Panc1 (cell line): ENCODE results near the gene SV2C. TPM values are rescaled to one million over a fixed set of nuclear protein-coding genes. Genes with fewer than 3 reads are reported as not detected.
A peak's percentile ranks its signal among the peaks of the same experiment; 100 is the strongest.

Experiments used
- ATAC-seq: fragments of 200-7000 bp; cut with Tn5 transposase; 2 replicates; pipeline ENCODE4 v1.9.1; 2020; ENCODE audit warnings: mild to moderate bottlenecking, moderate library complexity
- BruUV-seq: library from RNA; stranded (reverse); fragments of 400-500 nt; replicated peaks from 2 replicates; lab custom pipeline; 2021; lab: Mats Ljungman, UMichigan
- CTCF ChIA-PET: fragments of 300-600 bp; sonication (Branson Sonifier 250); formaldehyde crosslinking; loops from one replicate; lab custom pipeline; 2022; ENCODE audit warnings: antibody characterized with exemption; lab: Charles Lee
- POLR2A ChIA-PET: fragments of 300-600 bp; sonication (Branson Sonifier 250); formaldehyde crosslinking; loops from one replicate; lab custom pipeline; 2022; ENCODE audit warnings: antibody characterized with exemption; lab: Charles Lee
- DNase-seq: peaks from one replicate; pipeline ENCODE4 v3.0.0-alpha.2; 2010; ENCODE audit warnings: low read depth, low spot score
- H3K27ac ChIP-seq: 2 replicates; pipeline ENCODE4 v1.5.1; 2011; ENCODE audit warnings: mild to moderate bottlenecking, low read length, inconsistent platforms
- H3K27me3 ChIP-seq: fragments of 200-500 bp; sonication (Bioruptor generic); 2 replicates; pipeline ENCODE4 v1.6.0; 2014; ENCODE audit warnings: low read length, inconsistent platforms; ENCODE audit not compliant: control insufficient read depth, insufficient read depth
- H3K36me3 ChIP-seq: fragments of 200-500 bp; sonication (Bioruptor generic); 2 replicates; pipeline ENCODE4 v1.5.1; 2014; ENCODE audit warnings: inconsistent platforms, mild to moderate bottlenecking, low read length, moderate library complexity; ENCODE audit not compliant: control insufficient read depth, insufficient read depth
- H3K4me1 ChIP-seq: 2 replicates; pipeline ENCODE4 v1.5.1; 2011; ENCODE audit warnings: inconsistent platforms, mild to moderate bottlenecking, low read length, moderate library complexity; ENCODE audit not compliant: control insufficient read depth, insufficient read depth
- H3K4me3 ChIP-seq, 2 experiments: 2 replicates each; pipeline ENCODE4 v1.5.1; 2011 to 2012; ENCODE audit warnings: low read depth in 2 of 2, low read length in 2 of 2, mild to moderate bottlenecking in 2 of 2, inconsistent platforms in 1 of 2, moderate library complexity in 1 of 2
- H3K9me3 ChIP-seq: fragments of 200-500 bp; sonication (Bioruptor generic); 2 replicates; pipeline ENCODE4 v1.5.1; 2014; ENCODE audit warnings: low read depth, mild to moderate bottlenecking, inconsistent platforms, low read length, moderate library complexity; ENCODE audit not compliant: control insufficient read depth, insufficient read depth
- POLR2AphosphoS5 ChIP-seq: IDR thresholded peaks from 2 replicates; pipeline ENCODE4 v1.6.1; 2012; ENCODE audit warnings: mild to moderate bottlenecking, low read depth, low read length, moderate library complexity
- SIN3A ChIP-seq: IDR thresholded peaks from 2 replicates; pipeline ENCODE4 v1.6.1; 2012; ENCODE audit warnings: low read depth, mild to moderate bottlenecking, low read length, moderate library complexity, borderline replicate concordance; ENCODE audit not compliant: insufficient read depth
- TCF7L2 ChIP-seq: IDR thresholded peaks from 2 replicates; pipeline ENCODE4 v1.6.1; 2011; ENCODE audit warnings: mild to moderate bottlenecking, low read depth, low read length, inconsistent platforms
- in situ Hi-C: cut with HindIII; loops from 2 replicates; pipeline ENCODE4 v1.10.0; 2016; ENCODE audit warnings: low sequenced_read_pairs, low pct_unique_long_range_greater_than_20kb
- intact Hi-C: fragments of 100-400 bp; cut with micrococcal nuclease; formaldehyde crosslinking; loops from one replicate; pipeline ENCODE4 v1.10.0; 2022; ENCODE audit not compliant: unreplicated experiment
- total RNA-seq: library from RNA; stranded (reverse); gene quantifications from one replicate; pipeline ENCODE4 v1.2.1, GENCODE V29; 2021; ENCODE audit not compliant: unreplicated experiment
- TF ChIP-seq, protein P1 (sequence below): fragments of 450-650 bp; IDR thresholded peaks from 2 replicates; pipeline ENCODE4 v1.5.1; 2017; ENCODE audit warnings: mild to moderate bottlenecking
- TF ChIP-seq, protein P2 (sequence below), 2 experiments: IDR thresholded peaks; 2 replicates each; pipeline ENCODE4 v1.6.1; 2011 to 2012; ENCODE audit warnings: low read depth in 2 of 2, control low read depth in 1 of 2, low read length in 1 of 2, mild to moderate bottlenecking in 1 of 2, moderate library complexity in 1 of 2; ENCODE audit not compliant: insufficient read depth in 1 of 2

Gene SV2C
- total RNA-seq, 1 experiment from 2014 or later, result not detected

DNA sequence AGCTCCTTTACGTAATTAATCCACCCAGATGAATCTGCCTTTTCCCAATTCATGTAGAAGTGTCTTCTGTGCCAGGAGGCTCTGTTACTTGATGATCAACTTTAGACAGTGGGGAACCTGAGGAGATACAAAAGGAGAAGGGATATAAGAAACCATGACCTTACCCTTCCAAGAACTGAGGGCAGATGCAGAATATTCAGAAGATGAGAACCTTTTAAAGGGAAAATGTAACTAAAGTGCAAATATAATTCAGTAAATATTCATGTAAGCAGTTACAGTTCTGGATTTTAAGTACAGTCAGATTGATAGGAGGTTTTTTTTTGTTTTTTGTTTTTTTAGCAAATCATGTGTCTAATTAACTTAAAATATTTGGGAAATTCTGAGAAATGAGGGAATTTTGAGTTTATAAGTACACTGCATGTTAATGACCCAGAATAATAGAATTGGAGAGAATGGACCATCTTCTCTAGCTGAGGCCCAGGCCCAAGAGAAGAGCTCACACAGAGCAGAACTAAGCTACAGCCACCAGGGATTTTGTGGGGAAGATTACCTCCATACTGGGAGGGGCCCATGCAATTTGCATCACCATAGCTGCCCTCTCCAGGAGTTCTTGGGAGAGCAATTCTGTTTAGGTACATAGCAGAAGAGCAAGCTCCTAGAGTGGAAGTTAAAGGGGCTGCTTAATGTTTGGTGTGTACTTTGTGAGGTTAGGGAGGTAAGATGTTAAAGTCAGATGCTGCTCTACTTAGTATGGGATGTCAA lies 61.5 kb downstream of the SV2C start:
- no peak for ATAC-seq

DNA sequence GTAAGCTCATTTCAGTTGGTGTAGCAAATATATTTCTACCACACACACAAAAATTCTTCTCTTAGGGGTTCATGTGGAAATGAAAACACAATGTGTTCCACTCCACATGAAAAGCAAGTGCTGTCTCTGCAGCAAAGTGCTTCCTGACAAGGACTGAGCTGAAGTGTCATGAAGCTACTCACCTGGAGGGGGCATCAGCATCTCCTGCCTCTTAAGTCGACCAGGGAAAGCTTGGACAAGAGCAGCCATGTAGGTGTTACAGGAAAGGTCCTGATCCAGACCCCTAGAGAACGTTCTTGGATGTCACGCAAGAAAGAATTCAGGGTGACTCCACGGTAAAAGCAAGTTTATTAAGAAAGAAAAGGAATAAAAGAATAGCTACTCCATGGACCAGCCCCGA lies 62.8 kb downstream of the SV2C start:
- H3K27me3 ChIP-seq, result peaks cover 7% of the 10 kb centered on the region; the same call in 1 of the 2 replicates
- no peaks in the 10 kb centered on the region for H3K9me3 ChIP-seq
- BruUV-seq, result no TSS peak
- TF ChIP-seq, protein P1, sequence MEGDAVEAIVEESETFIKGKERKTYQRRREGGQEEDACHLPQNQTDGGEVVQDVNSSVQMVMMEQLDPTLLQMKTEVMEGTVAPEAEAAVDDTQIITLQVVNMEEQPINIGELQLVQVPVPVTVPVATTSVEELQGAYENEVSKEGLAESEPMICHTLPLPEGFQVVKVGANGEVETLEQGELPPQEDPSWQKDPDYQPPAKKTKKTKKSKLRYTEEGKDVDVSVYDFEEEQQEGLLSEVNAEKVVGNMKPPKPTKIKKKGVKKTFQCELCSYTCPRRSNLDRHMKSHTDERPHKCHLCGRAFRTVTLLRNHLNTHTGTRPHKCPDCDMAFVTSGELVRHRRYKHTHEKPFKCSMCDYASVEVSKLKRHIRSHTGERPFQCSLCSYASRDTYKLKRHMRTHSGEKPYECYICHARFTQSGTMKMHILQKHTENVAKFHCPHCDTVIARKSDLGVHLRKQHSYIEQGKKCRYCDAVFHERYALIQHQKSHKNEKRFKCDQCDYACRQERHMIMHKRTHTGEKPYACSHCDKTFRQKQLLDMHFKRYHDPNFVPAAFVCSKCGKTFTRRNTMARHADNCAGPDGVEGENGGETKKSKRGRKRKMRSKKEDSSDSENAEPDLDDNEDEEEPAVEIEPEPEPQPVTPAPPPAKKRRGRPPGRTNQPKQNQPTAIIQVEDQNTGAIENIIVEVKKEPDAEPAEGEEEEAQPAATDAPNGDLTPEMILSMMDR, result peak; percentile 42
- TF ChIP-seq TCF7L2 (no peak), SIN3A (no peak)
- TF ChIP-seq, protein P2, sequence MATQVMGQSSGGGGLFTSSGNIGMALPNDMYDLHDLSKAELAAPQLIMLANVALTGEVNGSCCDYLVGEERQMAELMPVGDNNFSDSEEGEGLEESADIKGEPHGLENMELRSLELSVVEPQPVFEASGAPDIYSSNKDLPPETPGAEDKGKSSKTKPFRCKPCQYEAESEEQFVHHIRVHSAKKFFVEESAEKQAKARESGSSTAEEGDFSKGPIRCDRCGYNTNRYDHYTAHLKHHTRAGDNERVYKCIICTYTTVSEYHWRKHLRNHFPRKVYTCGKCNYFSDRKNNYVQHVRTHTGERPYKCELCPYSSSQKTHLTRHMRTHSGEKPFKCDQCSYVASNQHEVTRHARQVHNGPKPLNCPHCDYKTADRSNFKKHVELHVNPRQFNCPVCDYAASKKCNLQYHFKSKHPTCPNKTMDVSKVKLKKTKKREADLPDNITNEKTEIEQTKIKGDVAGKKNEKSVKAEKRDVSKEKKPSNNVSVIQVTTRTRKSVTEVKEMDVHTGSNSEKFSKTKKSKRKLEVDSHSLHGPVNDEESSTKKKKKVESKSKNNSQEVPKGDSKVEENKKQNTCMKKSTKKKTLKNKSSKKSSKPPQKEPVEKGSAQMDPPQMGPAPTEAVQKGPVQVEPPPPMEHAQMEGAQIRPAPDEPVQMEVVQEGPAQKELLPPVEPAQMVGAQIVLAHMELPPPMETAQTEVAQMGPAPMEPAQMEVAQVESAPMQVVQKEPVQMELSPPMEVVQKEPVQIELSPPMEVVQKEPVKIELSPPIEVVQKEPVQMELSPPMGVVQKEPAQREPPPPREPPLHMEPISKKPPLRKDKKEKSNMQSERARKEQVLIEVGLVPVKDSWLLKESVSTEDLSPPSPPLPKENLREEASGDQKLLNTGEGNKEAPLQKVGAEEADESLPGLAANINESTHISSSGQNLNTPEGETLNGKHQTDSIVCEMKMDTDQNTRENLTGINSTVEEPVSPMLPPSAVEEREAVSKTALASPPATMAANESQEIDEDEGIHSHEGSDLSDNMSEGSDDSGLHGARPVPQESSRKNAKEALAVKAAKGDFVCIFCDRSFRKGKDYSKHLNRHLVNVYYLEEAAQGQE (IDR thresholded peaks at IDR 0.05; ENCODE audit: insufficient read depth in 1 of 2, low read depth in 2 of 2, low read length in 1 of 2), result no peak
- POLR2A ChIA-PET, result no interaction called here
- no peaks in the 10 kb centered on the region for H3K36me3 ChIP-seq
- H3K27ac ChIP-seq, result no peak overlapping the region
- H3K4me3 ChIP-seq, result no peak overlapping the region
- in situ Hi-C loops (no loop called here), intact Hi-C loops (no loop called here)
- DNase-seq, result no peak
- no peaks in the 10 kb centered on the region for H3K4me1 ChIP-seq
- CTCF ChIA-PET, result interaction anchor here (0.7 kb wide), 1 partner anchor 171 kb away, joined by 3 read pairs; no protein-coding TSS in a partner anchor
- no peak for ATAC-seq

More for the DNA sequence above, 61.5 kb downstream of the SV2C start:
- no peaks in the 10 kb centered on the region for H3K9me3 ChIP-seq
- in situ Hi-C loops (no loop called here), intact Hi-C loops (no loop called here)
- H3K36me3 ChIP-seq, result no peaks in the 10 kb centered on the region
- peaks cover 7% of the 10 kb centered on the region; the same call in 1 of the 2 replicates for H3K27me3 ChIP-seq
- no TSS peak for BruUV-seq
- ChIA-PET CTCF (no interaction called here), POLR2A (no interaction called here)
- TF ChIP-seq SIN3A, result no peak
- TF ChIP-seq, protein P1, result no peak
- no peak for TF ChIP-seq TCF7L2
- TF ChIP-seq POLR2AphosphoS5, result no peak
- TF ChIP-seq, protein P2 (IDR thresholded peaks at IDR 0.05; ENCODE audit: insufficient read depth in 1 of 2, low read depth in 2 of 2, low read length in 1 of 2), result no peak
- H3K27ac ChIP-seq, result no peak overlapping the region
- DNase-seq, result no peak
- H3K4me3 ChIP-seq, result no peak overlapping the region
- no peaks in the 10 kb centered on the region for H3K4me1 ChIP-seq
